MM.1S (cell line): ENCODE results near the gene PRG3.

Source experiments
- CTCF ChIP-seq: fragments of 300-600 bp; sonication (generic); IDR thresholded peaks from 2 replicates; pipeline ENCODE4 v1.5.1; 2016; ENCODE audit warnings: antibody characterized with exemption, low read length, mixed read lengths
- EZH2 ChIP-seq: fragments of 300-600 bp; sonication (generic); optimal IDR thresholded peaks from 2 replicates; pipeline ENCODE3; 2017; ENCODE audit warnings: low read depth, mild to moderate bottlenecking, antibody characterized with exemption, low read length, mixed read lengths

GRCh38 chr11:57397394-57397990, 16.5 kb upstream of the PRG3 start:
- TF ChIP-seq CTCF (no peak), EZH2 (no peak)
